GM12864 (cell line): ENCODE data around the gene CTCF.

Experiments used
- DNase-seq: peaks from one replicate; pipeline ENCODE4 v3.0.0-alpha.2; 2011; ENCODE audit warnings: low read depth
- H3K4me3 ChIP-seq: 2 replicates; pipeline ENCODE4 v1.5.1; 2011; ENCODE audit warnings: mild to moderate bottlenecking, low read depth, low read length, control low read depth
- TF ChIP-seq, protein P1 (sequence below): IDR thresholded peaks from 2 replicates; pipeline ENCODE4 v1.5.1; 2011; ENCODE audit warnings: low read depth, mild to moderate bottlenecking, moderate library complexity, low read length, control low read depth, inconsistent platforms; ENCODE audit errors: missing control alignments

The CTCF gene

DNA sequence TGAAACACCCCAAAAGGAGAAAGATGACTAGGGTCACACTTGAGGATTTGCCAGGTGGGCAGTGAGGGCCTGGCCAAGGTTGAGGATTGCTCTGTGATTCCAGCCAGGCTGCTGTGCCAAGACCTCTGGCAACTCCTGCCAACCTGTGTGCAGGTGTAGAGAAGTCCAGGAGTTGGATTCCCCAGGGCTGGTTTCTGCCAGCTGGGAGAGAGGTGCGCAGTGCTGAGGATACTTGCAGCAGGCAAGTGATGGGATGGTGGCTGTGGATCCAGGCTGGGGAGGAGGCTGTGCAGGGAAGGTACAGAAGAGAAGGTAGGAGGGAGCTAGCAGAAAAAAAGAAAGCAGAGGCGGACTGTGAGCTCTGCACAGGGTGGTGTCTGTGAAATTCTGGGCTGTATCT is 27.1 kb upstream of the CTCF start:
- TF ChIP-seq, protein P1, sequence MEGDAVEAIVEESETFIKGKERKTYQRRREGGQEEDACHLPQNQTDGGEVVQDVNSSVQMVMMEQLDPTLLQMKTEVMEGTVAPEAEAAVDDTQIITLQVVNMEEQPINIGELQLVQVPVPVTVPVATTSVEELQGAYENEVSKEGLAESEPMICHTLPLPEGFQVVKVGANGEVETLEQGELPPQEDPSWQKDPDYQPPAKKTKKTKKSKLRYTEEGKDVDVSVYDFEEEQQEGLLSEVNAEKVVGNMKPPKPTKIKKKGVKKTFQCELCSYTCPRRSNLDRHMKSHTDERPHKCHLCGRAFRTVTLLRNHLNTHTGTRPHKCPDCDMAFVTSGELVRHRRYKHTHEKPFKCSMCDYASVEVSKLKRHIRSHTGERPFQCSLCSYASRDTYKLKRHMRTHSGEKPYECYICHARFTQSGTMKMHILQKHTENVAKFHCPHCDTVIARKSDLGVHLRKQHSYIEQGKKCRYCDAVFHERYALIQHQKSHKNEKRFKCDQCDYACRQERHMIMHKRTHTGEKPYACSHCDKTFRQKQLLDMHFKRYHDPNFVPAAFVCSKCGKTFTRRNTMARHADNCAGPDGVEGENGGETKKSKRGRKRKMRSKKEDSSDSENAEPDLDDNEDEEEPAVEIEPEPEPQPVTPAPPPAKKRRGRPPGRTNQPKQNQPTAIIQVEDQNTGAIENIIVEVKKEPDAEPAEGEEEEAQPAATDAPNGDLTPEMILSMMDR: no peak
- no peak overlapping the region for H3K4me3 ChIP-seq
- no peak for DNase-seq

DNA sequence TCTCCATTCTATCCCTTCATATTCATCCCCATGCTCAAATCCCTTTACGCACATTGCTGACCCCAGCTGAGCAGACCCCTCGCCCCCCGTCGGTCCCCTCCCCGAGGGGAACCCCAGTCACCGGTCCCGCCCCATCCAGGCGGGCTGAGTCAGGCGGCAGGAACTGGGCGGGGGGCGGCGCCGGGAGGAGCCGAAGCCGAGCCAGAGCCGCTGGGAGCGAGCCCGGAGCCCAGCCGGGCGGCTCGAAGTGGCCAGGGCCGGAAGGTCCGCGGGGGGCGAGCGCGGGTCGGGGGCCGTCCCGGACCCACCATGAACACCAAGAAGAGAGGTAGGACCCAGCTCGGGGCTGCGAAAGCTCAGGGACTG is 25.1 kb upstream of the CTCF start:
- peak overlapping the region; percentile 68 for H3K4me3 ChIP-seq
- no peak for DNase-seq
- TF ChIP-seq, protein P1: no peak

DNA sequence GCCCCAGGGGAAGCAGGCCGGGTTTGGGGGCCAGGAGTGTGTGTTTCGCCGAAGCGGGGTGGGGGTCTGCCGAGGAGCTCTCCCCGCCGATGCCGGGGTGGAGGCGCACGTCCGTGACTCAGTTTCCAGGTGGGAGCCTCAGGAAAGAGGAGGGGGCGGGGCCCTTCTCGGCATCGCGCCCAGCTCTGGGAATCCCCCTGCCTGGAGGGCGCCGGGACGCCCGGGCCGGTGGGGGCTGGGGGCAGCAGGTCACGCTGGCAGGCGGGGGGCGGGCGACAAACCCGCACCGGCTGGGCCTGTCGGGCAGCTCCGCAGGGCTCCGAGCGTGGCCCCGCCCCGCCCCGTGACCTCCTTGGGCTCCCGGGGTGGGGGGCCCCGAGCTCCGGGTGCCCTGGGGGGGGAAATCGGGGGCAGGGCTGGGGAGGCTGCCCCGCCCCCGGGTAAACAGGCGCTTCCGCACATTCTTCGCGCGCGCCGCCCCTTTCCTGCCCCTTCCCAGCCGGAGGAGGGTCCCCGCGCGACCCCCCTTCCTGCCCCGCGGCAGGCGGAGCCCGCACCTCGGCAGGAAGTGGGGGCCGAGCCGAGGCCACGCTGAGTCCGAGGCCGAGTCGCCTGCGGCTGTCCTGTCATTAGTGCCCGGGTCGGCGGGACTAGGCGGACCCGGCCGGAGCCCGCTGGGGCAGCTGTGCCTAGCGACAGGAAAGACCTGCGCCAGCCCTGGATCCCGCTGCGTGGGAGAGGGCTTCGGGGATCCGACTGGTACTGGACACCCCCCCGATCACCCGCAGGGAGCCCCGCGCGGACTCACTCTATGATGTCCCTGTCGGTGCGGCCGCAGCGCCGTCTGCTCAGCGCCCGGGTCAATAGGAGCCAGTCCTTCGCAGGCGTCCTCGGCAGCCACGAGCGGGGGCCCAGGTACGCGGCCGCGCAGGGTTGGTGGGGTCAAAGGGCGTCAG is 24.4 kb upstream of the CTCF start:
- TF ChIP-seq, protein P1: no peak
- no peak for DNase-seq
- peak overlapping the region; percentile 68 for H3K4me3 ChIP-seq

DNA sequence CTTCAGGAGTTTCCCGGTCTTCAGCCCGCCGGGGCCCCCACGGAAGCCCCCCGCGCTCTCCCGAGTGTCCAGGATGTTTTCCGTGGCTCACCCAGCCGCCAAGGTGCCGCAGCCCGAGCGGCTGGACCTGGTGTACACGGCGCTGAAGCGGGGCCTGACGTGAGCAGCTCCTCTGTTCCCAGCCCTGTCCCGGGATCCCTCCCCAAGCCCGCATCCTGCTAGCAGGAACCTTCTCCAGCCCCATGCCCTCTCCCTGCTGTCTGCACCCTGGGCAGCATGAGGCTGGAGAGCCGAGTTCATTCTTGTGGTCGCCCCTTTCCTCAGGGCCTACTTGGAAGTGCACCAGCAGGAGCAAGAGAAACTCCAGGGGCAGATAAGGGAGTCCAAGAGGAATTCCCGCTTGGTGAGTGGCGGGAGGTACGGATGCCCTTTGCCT is 23.6 kb upstream of the CTCF start:
- no peak for DNase-seq
- H3K4me3 ChIP-seq: no peak overlapping the region; the same call in 1 of the 2 replicates
- TF ChIP-seq, protein P1: no peak

DNA sequence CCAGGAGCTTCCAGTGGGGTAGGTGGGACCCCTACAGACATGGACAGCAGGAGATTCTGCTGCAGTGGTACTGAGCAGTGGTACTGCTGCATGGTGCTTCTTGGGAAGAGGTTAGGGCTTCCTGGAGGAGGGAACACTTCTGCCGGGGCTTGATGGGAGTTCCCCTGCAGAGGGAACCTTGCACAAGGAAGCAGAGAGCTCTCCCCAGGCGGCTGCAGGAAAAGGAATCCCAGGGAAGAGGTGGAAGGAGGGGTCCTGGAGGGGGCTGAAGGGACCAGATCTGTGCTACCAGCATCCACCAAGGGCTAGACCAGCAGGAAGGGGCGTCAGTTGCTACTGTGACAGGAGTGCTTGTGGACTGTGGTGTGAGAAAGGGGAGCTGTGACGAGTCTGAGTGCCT is 23.1 kb upstream of the CTCF start:
- no peak overlapping the region for H3K4me3 ChIP-seq
- DNase-seq: no peak
- TF ChIP-seq, protein P1: no peak

DNA sequence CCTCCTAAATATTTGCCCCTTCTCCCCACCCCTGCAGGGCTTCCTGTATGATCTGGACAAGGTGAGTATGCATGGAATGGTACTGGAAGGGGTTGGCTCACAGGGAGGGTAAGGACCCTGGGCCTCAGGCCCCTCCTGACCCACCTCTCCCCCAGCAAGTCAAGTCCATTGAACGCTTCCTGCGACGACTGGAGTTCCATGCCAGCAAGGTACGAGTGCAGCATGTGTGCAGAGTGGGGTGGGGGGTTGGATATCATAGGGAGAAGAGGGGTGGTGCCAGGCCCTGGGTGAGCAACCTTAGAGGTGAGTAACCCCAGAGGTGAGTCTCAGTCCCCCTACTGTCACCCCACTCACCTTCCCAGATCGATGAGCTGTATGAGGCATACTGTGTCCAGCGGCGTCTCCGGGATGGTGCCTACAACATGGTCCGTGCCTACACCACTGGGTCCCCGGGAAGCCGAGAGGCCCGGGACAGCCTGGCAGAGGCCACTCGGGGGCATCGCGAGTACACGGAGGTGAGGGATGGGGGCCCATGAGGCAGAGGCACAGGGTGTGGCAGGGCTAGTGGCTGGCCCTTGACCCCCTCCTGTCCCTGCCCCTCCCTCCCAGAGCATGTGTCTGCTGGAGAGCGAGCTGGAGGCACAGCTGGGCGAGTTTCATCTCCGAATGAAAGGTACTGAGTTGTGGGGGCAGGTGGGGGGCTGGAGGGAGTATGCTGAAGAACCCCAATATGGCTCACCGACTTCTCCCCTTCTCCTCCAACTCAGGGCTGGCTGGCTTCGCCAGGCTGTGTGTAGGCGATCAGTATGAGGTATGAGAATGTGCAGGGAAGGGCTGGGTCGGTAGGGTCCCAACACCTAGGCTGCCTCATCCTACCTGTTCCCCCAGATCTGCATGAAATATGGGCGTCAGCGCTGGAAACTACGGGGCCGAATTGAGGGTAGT is 22.4 kb upstream of the CTCF start:
- TF ChIP-seq, protein P1: no peak

More for the DNA sequence above, 22.4 kb upstream of the CTCF start:
- H3K4me3 ChIP-seq: no peak overlapping the region
- DNase-seq: no peak
